SKM-1 treated with dmso at 0.1 percent for 144 hours (cell line): ENCODE measurements around the gene AGL.
"Not testable (repeated sequence)": the region's sequence is repeated elsewhere in the genome, so short reads cannot be mapped to it uniquely, and the experiment has no call there.

Experiments
- DNase-seq: peaks from one replicate; lab custom pipeline; 2025; ENCODE audit not compliant: unreplicated experiment; lab: John Stamatoyannopoulos, UW

The AGL gene

GRCh38 chr1:99849744-99850458 is at the start of gene AGL:
Gene AGL, plus strand, starts transcription at chr1:99850361. Its CDS starts 682 bp downstream, at chr1:99851043.
- DNase-seq = peak; percentile 77

- DNase-seq = no peak
Observed at GRCh38 chr1:99801584-99801983, 48.6 kb upstream of the AGL start.

- DNase-seq = no peak
Observed at GRCh38 chr1:99806882-99807281, 43.3 kb upstream of the AGL start.

- DNase-seq = peak; percentile 72
Observed at GRCh38 chr1:99808391-99809115, 41.6 kb upstream of the AGL start.

- no peak for DNase-seq
Observed at GRCh38 chr1:99811075-99811474, 39.1 kb upstream of the AGL start.

- DNase-seq = no peak
Observed at GRCh38 chr1:99811747-99812146, 38.4 kb upstream of the AGL start.

- no peak for DNase-seq
Observed at GRCh38 chr1:99814373-99814900, 35.7 kb upstream of the AGL start.

- no peak for DNase-seq
Observed at GRCh38 chr1:99816656-99817055, 33.5 kb upstream of the AGL start.

GRCh38 chr1:99818063-99818699 is 32.0 kb upstream of the AGL start:
- DNase-seq = no peak

- DNase-seq = no peak
Observed at GRCh38 chr1:99820546-99820945, 29.6 kb upstream of the AGL start.

- no peak for DNase-seq
Observed at GRCh38 chr1:99825098-99825497, 25.1 kb upstream of the AGL start.

- no peak for DNase-seq
Observed at GRCh38 chr1:99825702-99826101, 24.5 kb upstream of the AGL start.

- no peak for DNase-seq
Observed at GRCh38 chr1:99827970-99828369, 22.2 kb upstream of the AGL start.

- DNase-seq = no peak
Observed at GRCh38 chr1:99829269-99829668, 20.9 kb upstream of the AGL start.

- not testable (repeated sequence) for DNase-seq
Observed at GRCh38 chr1:99833911-99834310, 16.2 kb upstream of the AGL start.

- DNase-seq = not testable (repeated sequence)
Observed at GRCh38 chr1:99836171-99837103, 13.7 kb upstream of the AGL start.

- not testable (repeated sequence) for DNase-seq
Observed at GRCh38 chr1:99840353-99840752, 9.8 kb upstream of the AGL start.

- DNase-seq = no peak
Observed at GRCh38 chr1:99843760-99844159, 6.4 kb upstream of the AGL start.

- not testable (repeated sequence) for DNase-seq
Observed at GRCh38 chr1:99845201-99845600, 5.0 kb upstream of the AGL start.

GRCh38 chr1:99849413-99849743 is 783 bp upstream of the AGL start:
- no peak for DNase-seq
